ENCODE results near the gene TASP1. TPM values are rescaled to one million over a fixed set of nuclear protein-coding genes. Genes with fewer than 3 reads are reported as not detected.

Gene TASP1
- total RNA-seq, 1 donor from 2014 or later = 13.5 TPM

DNA sequence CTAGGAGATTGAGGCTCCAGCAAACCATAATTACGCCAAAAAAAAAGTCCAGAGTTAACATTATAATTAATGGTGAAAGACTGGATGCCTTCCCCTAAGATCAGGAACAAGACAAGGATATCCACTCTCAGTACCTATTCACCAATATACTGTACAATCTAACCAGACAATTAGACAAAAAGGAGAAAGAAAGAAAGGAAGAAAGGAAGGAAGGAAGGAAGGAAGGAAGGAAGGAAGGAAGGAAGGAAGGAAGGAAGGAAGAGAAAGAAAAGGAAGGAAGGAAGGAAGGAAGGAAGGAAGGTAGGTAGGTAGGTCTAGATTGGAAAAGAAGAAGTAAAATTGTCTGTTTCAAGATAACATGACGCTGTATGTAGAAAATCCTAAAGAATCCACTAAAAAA is 50.7 kb downstream of the TASP1 start:
- no peaks in the 10 kb centered on the region for H3K4me1 Mint-ChIP-seq (ENCODE audit: low read depth, unreplicated experiment)
- H3K4me3 Mint-ChIP-seq (ENCODE audit: unreplicated experiment) = no peak overlapping the region
- H3K9me3 Mint-ChIP-seq (ENCODE audit: unreplicated experiment) = no peaks in the 10 kb centered on the region
- H3K36me3 Mint-ChIP-seq (ENCODE audit: unreplicated experiment) = peaks cover 11% of the 10 kb centered on the region
- no peaks in the 10 kb centered on the region for H3K27me3 Mint-ChIP-seq (ENCODE audit: unreplicated experiment)
- no peak for DNase-seq
- no peak overlapping the region for H3K27ac Mint-ChIP-seq (ENCODE audit: unreplicated experiment)
- TF ChIP-seq, protein P1, sequence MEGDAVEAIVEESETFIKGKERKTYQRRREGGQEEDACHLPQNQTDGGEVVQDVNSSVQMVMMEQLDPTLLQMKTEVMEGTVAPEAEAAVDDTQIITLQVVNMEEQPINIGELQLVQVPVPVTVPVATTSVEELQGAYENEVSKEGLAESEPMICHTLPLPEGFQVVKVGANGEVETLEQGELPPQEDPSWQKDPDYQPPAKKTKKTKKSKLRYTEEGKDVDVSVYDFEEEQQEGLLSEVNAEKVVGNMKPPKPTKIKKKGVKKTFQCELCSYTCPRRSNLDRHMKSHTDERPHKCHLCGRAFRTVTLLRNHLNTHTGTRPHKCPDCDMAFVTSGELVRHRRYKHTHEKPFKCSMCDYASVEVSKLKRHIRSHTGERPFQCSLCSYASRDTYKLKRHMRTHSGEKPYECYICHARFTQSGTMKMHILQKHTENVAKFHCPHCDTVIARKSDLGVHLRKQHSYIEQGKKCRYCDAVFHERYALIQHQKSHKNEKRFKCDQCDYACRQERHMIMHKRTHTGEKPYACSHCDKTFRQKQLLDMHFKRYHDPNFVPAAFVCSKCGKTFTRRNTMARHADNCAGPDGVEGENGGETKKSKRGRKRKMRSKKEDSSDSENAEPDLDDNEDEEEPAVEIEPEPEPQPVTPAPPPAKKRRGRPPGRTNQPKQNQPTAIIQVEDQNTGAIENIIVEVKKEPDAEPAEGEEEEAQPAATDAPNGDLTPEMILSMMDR (IDR thresholded peaks at IDR 0.05; ENCODE audit: partially characterized antibody, unreplicated experiment) = no peak

DNA sequence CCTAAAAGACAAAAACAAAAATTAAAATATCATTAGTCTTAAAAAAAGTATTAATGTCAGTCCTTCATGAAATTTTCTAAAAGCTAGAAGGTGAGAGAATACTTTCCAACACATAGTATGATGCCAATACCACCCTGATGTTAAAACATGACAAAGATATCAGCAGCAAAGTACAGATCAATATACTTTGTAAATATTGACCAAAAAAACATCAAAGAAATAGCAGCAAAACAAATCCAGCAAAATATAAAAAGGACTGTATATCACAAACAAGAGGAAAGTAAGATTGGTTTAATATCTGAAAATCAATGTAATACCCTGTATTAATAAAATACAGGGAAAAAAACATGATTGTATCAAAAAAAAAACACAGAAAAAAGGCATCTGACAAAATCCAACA is 51.4 kb downstream of the TASP1 start:
- H3K4me1 Mint-ChIP-seq (ENCODE audit: low read depth, unreplicated experiment) = no peaks in the 10 kb centered on the region
- no peak overlapping the region for H3K27ac Mint-ChIP-seq (ENCODE audit: unreplicated experiment)
- H3K36me3 Mint-ChIP-seq (ENCODE audit: unreplicated experiment) = peaks cover 11% of the 10 kb centered on the region
- no peaks in the 10 kb centered on the region for H3K9me3 Mint-ChIP-seq (ENCODE audit: unreplicated experiment)
- H3K27me3 Mint-ChIP-seq (ENCODE audit: unreplicated experiment) = no peaks in the 10 kb centered on the region
- H3K4me3 Mint-ChIP-seq (ENCODE audit: unreplicated experiment) = no peak overlapping the region
- TF ChIP-seq, protein P1 (IDR thresholded peaks at IDR 0.05; ENCODE audit: partially characterized antibody, unreplicated experiment) = no peak
- DNase-seq = no peak

DNA sequence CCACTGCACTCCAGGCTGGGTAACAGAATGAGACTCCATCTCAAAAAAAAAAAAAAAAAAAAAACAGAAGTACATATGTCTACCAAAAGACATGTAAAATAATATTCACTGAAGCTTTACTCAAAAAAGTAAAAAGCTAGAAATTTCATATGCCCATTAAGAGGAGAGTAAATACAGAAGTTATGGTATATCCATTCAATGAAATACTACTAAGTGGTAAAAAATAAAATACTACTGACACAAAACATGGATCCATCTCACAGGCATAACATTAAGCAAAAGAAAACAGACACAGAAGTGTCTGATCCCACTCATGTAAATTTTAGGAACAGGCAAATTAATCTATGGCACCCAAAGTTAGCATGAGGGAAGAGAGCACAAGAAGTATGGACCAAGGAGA is 52.6 kb downstream of the TASP1 start:
- Mint-ChIP-seq H3K4me3 (ENCODE audit: unreplicated experiment) (no peak overlapping the region), H3K27ac (ENCODE audit: unreplicated experiment) (no peak overlapping the region), H3K36me3 (ENCODE audit: unreplicated experiment) (peaks cover 11% of the 10 kb centered on the region)

DNA sequence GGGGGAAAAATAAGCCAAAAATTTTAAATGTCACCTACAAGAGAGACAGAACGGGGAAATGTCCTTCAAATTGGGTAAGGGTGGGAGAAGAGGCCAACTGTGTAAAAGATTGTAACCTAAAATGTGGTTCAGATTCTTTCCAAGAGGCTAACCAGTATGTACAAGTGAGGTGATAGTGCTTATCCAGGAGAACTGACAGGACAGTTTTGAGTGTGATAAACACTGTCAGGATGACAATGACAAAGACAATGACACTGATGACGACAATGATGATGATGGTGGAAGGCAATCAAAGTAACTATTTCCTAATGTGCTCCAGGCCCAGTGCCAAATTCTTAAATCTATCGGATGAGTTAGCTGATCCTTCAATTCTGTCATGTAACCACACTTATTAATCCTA is 57.3 kb downstream of the TASP1 start:
- TF ChIP-seq, protein P1 (IDR thresholded peaks at IDR 0.05; ENCODE audit: partially characterized antibody, unreplicated experiment) = no peak
- Mint-ChIP-seq H3K4me3 (ENCODE audit: unreplicated experiment) (no peak overlapping the region), H3K9me3 (ENCODE audit: unreplicated experiment) (no peaks in the 10 kb centered on the region), H3K36me3 (ENCODE audit: unreplicated experiment) (peaks cover 11% of the 10 kb centered on the region), H3K4me1 (ENCODE audit: low read depth, unreplicated experiment) (no peaks in the 10 kb centered on the region), H3K27me3 (ENCODE audit: unreplicated experiment) (peaks cover 2% of the 10 kb centered on the region), H3K27ac (ENCODE audit: unreplicated experiment) (no peak overlapping the region)
- DNase-seq = no peak

More for the DNA sequence above, 52.6 kb downstream of the TASP1 start:
- no peak for DNase-seq
- H3K4me1 Mint-ChIP-seq (ENCODE audit: low read depth, unreplicated experiment) = no peaks in the 10 kb centered on the region
- H3K27me3 Mint-ChIP-seq (ENCODE audit: unreplicated experiment) = no peaks in the 10 kb centered on the region
- TF ChIP-seq, protein P1 (IDR thresholded peaks at IDR 0.05; ENCODE audit: partially characterized antibody, unreplicated experiment) = no peak
- H3K9me3 Mint-ChIP-seq (ENCODE audit: unreplicated experiment) = no peaks in the 10 kb centered on the region

DNA sequence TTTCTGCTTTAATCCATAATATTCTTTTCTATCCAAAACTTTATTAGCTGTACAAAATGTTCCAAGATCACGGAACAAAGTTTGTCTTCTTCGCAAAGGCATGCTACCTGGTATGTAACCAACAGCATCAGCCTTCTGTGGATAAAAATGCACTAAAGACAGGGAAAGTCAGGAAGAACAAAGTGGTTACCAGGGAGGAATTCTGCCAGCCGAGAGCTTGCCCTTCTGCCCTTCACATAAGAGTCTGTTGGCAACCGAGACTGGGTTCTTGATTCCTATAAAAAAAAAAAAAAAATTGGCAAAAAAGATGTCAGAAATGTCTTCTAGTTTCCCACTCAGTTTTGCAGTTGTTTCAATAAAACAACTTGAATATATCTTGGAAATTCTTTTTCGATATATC is 58.0 kb downstream of the TASP1 start:
- Mint-ChIP-seq H3K9me3 (ENCODE audit: unreplicated experiment) (no peaks in the 10 kb centered on the region), H3K4me3 (ENCODE audit: unreplicated experiment) (no peak overlapping the region), H3K27me3 (ENCODE audit: unreplicated experiment) (peaks cover 2% of the 10 kb centered on the region), H3K27ac (ENCODE audit: unreplicated experiment) (no peak overlapping the region), H3K36me3 (ENCODE audit: unreplicated experiment) (peaks cover 6% of the 10 kb centered on the region), H3K4me1 (ENCODE audit: low read depth, unreplicated experiment) (no peaks in the 10 kb centered on the region)
- TF ChIP-seq, protein P1 (IDR thresholded peaks at IDR 0.05; ENCODE audit: partially characterized antibody, unreplicated experiment) = no peak
- no peak for DNase-seq
